Keratinocyte (primary cell): ENCODE results near the gene SAXO1. TPM values are rescaled to one million over a fixed set of nuclear protein-coding genes. Genes with fewer than 3 reads are reported as not detected.

Experiments used
- DNase-seq: peaks from one replicate; pipeline ENCODE4 v3.0.0-alpha.2; 2011; ENCODE audit warnings: low read depth, missing footprints, low spot score
- FAIRE-seq: peaks from 2 replicates; lab custom pipeline; 2011; peaks lifted over from hg19 to GRCh38; lab: Jason Lieb, UNC
- H2AFZ ChIP-seq: 2 replicates; pipeline ENCODE4 v1.6.0; 2012; ENCODE audit warnings: low read length, control low read depth, inconsistent platforms; ENCODE audit not compliant: control insufficient read depth
- H3K27ac ChIP-seq: 2 replicates; pipeline ENCODE4 v1.5.1; 2011; ENCODE audit warnings: low read length; ENCODE audit not compliant: control insufficient read depth, insufficient read depth
- H3K27me3 ChIP-seq: 3 replicates; pipeline ENCODE4 v1.6.0; 2011; ENCODE audit warnings: low read length; ENCODE audit not compliant: control insufficient read depth, insufficient read depth; ENCODE audit errors: extremely low read depth
- H3K36me3 ChIP-seq, 2 experiments: 2 replicates in 1 of 2; 3 replicates in 1 of 2; pipeline ENCODE4 v1.5.1; 2011; ENCODE audit warnings: low read length in 2 of 2, mild to moderate bottlenecking in 1 of 2; ENCODE audit not compliant: control insufficient read depth in 2 of 2, insufficient read depth in 2 of 2; ENCODE audit errors: extremely low read depth in 1 of 2
- H3K4me1 ChIP-seq: 3 replicates; pipeline ENCODE4 v1.5.1; 2011; ENCODE audit warnings: low read length; ENCODE audit not compliant: control insufficient read depth, insufficient read depth; ENCODE audit errors: extremely low read depth
- H3K4me2 ChIP-seq: 3 replicates; pipeline ENCODE4 v1.6.0; 2011; ENCODE audit warnings: low read depth, low read length; ENCODE audit not compliant: control insufficient read depth, insufficient read depth; ENCODE audit errors: extremely low read depth
- H3K4me3 ChIP-seq, 3 experiments: fragments of 200-600 bp in 1 of 3; sonication (generic) in 1 of 3; 2 replicates in 2 of 3; 3 replicates in 1 of 3; pipeline ENCODE4 v1.5.1; 2011 to 2016; ENCODE audit warnings: low read length in 3 of 3, mild to moderate bottlenecking in 3 of 3, control low read depth in 2 of 3, inconsistent platforms in 1 of 3, low read depth in 1 of 3, mixed read lengths in 1 of 3, mixed run types in 1 of 3, moderate library complexity in 1 of 3; ENCODE audit not compliant: control insufficient read depth in 2 of 3, insufficient read depth in 2 of 3; ENCODE audit errors: extremely low read depth in 1 of 3
- H3K79me2 ChIP-seq: 2 replicates; pipeline ENCODE4 v1.6.0; 2012; ENCODE audit warnings: low read length; ENCODE audit not compliant: control insufficient read depth, insufficient read depth
- H3K9ac ChIP-seq: 3 replicates; pipeline ENCODE4 v1.6.0; 2011; ENCODE audit warnings: low read length; ENCODE audit not compliant: control insufficient read depth, insufficient read depth; ENCODE audit errors: extremely low read depth
- H3K9me1 ChIP-seq: 3 replicates; pipeline ENCODE4 v1.6.0; 2011; ENCODE audit warnings: low read length; ENCODE audit not compliant: control insufficient read depth, insufficient read depth; ENCODE audit errors: extremely low read depth
- H3K9me3 ChIP-seq: 2 replicates; pipeline ENCODE4 v1.5.1; 2012; ENCODE audit warnings: low read depth, low read length; ENCODE audit not compliant: control insufficient read depth
- H4K20me1 ChIP-seq: 3 replicates; pipeline ENCODE4 v1.6.0; 2011; ENCODE audit warnings: low read length; ENCODE audit not compliant: control insufficient read depth, insufficient read depth; ENCODE audit errors: extremely low read depth
- CTCF ChIP-seq, 3 experiments: IDR thresholded peaks in 1 of 3; conservative IDR thresholded peaks in 1 of 3; optimal IDR thresholded peaks in 1 of 3; 2 replicates in 2 of 3; 3 replicates in 1 of 3; pipeline versions ENCODE3 to v1.5.1; 2011; ENCODE audit warnings: low read length in 3 of 3, mild to moderate bottlenecking in 3 of 3, moderate library complexity in 2 of 3, control low read depth in 1 of 3, inconsistent platforms in 1 of 3; ENCODE audit not compliant: insufficient read depth in 2 of 3; ENCODE audit errors: extremely low read depth in 1 of 3
- EZH2 ChIP-seq: IDR thresholded peaks from one replicate; pipeline ENCODE4 v1.6.1; 2012; ENCODE audit warnings: inconsistent platforms, mild to moderate bottlenecking, low read length, moderate library complexity
- dilution Hi-C: fragments of 300-500 bp; cut with MboI; formaldehyde crosslinking; loops from one replicate; pipeline ENCODE4 v1.7.0; 2020; ENCODE audit warnings: low sequenced_read_pairs; ENCODE audit not compliant: extremely low pct_ligation_motif_present
- polyA plus RNA-seq, 5 experiments: library from polyadenylated mRNA; depleted of rRNA in 3 of 5; stranded (reverse) in 3 of 5; stranded (forward) in 1 of 5; unstranded in 1 of 5; fragments of >200 nt; gene quantifications; 1 replicate in 1 of 5; 2 replicates in 3 of 5; 3 replicates in 1 of 5; pipeline versions ENCODE4 v1.2.1 to v1.2.3, GENCODE V29; 2011 to 2012; ENCODE audit warnings: missing spikeins in 2 of 5, low read depth in 1 of 5, low replicate concordance in 1 of 5

SAXO1 gene
- polyA plus RNA-seq, 1 donor (not counting 4 experiments of a cell fraction or from before 2014, with no cell fraction given): not detected

- Histone ChIP-seq H3K9me1 (no peaks in the 10 kb centered on the region), H3K27me3 (no peaks in the 10 kb centered on the region), H4K20me1 (no peaks in the 10 kb centered on the region), H3K4me1 (peaks cover 12% of the 10 kb centered on the region), H3K79me2 (peaks cover 2% of the 10 kb centered on the region), H3K4me3 (no peak overlapping the region), H3K9me3 (no peaks in the 10 kb centered on the region), H3K9ac (no peak overlapping the region), H3K27ac (no peak overlapping the region), H3K4me2 (no peak overlapping the region), H3K36me3 (peaks cover 12 to 13% of the 10 kb centered on the region in 2 experiments), H2AFZ (no peak overlapping the region)
- dilution Hi-C loops: no loop called here
- FAIRE-seq (no peak), DNase-seq (no peak)
- no peak for TF ChIP-seq CTCF (optimal IDR thresholded peaks at IDR 0.05 in 1 of 3, IDR thresholded peaks at IDR 0.05 in 1 of 3, conservative IDR thresholded peaks at IDR 0.05 in 1 of 3; ENCODE audit: extremely low read depth in 1 of 3, insufficient read depth in 2 of 3, low read length in 3 of 3)
- no peak for TF ChIP-seq EZH2
Observed at GRCh38 chr9:19074229-19074628, 41.2 kb upstream of the SAXO1 start.

GRCh38 chr9:19057033-19057432 lies 24.0 kb upstream of the SAXO1 start:
- no peaks in the 10 kb centered on the region for H3K27me3 ChIP-seq
- no peaks in the 10 kb centered on the region for H4K20me1 ChIP-seq
- DNase-seq (no peak), FAIRE-seq (no peak)
- no peaks in the 10 kb centered on the region for H3K9me3 ChIP-seq
- no peak overlapping the region for H3K27ac ChIP-seq
- H3K4me3 ChIP-seq: no peak overlapping the region
- H3K9me1 ChIP-seq: no peaks in the 10 kb centered on the region
- H2AFZ ChIP-seq: no peak overlapping the region
- H3K4me2 ChIP-seq: no peak overlapping the region
- peaks cover 4 to 13% of the 10 kb centered on the region in 2 experiments for H3K36me3 ChIP-seq
- H3K9ac ChIP-seq: no peak overlapping the region
- no peaks in the 10 kb centered on the region for H3K79me2 ChIP-seq
- TF ChIP-seq EZH2: no peak
- no peak for TF ChIP-seq CTCF (optimal IDR thresholded peaks at IDR 0.05 in 1 of 3, IDR thresholded peaks at IDR 0.05 in 1 of 3, conservative IDR thresholded peaks at IDR 0.05 in 1 of 3; ENCODE audit: extremely low read depth in 1 of 3, insufficient read depth in 2 of 3, low read length in 3 of 3)
- no peaks in the 10 kb centered on the region for H3K4me1 ChIP-seq
- dilution Hi-C loops: no loop called here
